RKO (cell line): ENCODE results near the gene BIN1.
A peak's percentile ranks its signal among the peaks of the same experiment; 100 is the strongest.

Experiments
- DNase-seq: peaks from one replicate; pipeline ENCODE4 v3.0.0-alpha.2; 2016; ENCODE audit warnings: low spot score

Gene BIN1

DNA sequence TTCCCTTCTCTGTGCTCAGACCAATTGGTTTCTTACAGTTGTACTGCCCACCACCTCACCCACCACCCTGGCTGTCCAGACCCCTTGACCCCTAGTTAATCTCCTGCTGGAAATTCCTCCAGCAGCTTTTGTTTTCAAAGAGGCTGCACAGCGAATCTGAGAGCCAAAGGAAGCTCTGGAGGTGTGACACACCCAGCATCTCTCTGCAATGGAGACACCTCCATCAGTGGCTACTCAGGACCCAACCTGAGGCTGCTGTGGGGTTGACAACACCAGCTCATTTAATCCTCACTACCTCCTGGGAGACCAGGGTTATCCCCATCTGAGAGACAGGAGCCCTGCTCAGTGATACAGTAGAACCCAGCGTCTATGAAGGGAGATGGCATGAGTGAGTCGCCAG, 86.4 kb downstream of the BIN1 start:
- DNase-seq: no peak

DNA sequence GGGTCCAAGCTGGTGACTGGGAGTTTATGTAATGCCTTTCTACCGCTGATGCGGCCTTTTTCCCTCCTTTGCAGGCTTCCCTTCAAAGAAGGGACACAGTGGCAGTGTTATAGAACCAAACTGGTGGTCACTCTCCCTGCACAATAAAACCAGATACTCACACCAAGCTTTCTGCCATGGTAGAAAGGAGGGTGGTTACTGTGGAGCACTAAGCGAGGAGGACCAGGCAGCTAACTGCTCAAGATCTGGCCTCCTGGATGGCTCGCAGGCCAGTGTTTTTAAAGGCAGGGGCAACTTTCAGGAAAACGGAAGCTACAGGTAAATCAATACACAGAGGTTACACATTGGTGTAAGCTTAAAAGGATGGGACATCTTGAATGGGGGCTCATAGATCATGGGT, 89.4 kb downstream of the BIN1 start:
- no peak for DNase-seq

DNA sequence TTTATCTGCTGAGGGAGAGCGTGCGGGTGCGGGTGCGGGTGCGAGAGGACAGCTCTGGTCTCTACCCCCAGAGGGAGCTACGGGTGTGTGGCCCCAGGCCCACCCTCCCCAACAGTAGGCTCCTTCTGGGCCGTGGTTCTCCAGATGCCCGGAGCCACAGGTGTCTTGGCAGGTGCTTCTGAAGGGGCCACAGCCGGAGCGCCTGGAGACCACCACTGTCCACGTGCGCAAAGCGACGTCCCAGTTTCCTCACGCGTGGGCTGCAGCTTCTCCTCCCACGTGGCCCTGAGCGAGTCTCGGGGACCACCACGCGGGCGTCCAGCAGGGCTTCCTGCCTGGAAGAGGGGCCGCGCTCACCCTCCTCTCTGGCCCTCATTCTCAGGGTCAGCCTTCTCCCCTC, 90.6 kb downstream of the BIN1 start:
- no peak for DNase-seq

DNA sequence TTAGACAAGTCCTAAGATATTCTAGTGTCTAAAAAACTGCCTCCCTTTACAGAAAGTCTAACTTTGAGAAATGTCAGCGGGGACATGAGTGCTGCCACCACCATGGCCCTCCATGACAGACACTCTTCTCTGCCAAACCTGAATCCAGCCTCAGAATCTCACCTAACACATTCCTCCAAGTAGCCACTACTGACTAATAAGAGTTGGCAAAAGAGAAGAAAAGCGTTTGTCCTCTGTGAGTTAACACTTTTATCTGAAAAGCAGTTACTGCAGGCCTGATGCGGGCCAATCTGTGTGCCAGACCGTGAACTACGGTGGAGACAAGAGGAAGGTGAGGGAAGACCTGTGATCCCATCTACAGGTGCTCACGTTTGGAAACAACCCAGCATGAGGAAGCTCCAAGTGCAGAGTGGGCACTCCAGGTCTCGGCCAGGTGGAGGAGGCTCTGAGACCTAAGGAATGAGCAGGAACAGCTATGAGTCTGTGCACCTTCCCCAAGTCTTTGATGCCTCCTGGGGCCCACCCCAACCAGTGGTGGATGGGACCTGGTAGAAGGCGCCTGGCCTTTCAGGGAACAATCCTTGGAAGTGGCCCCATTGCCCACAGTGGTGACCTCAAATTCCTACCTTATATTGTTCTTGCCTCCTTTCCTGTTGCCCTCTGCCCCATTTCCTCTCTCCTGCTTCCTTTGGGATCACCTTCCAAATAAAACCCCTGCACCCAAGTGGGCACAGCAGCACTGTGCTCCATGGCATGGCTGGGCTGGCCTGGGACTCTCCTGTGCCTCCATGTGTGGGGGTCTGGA, 91.6 kb downstream of the BIN1 start:
- DNase-seq: no peak

DNA sequence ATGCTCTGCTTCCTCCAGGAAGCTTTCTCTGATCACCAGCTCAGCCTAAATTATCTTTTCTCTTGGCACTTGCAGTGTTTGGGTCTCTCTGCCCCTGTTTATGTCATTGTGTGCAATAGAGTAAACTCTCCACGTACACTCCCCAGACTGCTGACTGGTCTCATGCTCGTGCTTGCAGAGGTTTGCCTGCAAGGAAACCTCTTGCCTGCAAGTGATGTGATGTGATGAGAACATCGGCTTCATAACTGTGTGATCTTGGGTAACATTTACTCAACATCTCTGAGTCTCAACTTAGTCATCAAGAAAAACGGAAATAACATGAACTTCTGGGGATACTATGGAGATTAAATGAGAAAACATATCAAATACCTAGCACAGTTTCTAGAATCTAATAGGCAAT, 92.3 kb downstream of the BIN1 start:
- peak; percentile 82 for DNase-seq

DNA sequence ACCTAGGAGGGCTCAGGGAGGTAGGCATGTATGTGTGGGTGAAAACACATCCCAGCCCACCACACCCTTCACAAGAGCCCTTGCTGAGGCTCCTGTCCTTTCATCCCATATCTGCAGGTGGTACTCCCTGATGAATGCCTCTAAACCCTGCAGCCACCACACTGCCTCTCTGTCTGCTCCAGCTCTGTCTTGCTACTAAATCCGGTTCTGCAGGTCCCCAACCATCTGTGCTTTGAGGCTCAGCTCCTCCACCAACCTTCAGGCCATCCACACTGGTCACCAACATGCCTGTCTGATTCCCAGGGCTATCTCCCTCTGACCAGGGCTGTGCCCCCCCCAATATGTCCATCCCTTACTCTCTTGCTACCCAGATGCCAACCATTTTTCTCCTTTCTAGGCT, 92.7 kb downstream of the BIN1 start:
- no peak for DNase-seq

DNA sequence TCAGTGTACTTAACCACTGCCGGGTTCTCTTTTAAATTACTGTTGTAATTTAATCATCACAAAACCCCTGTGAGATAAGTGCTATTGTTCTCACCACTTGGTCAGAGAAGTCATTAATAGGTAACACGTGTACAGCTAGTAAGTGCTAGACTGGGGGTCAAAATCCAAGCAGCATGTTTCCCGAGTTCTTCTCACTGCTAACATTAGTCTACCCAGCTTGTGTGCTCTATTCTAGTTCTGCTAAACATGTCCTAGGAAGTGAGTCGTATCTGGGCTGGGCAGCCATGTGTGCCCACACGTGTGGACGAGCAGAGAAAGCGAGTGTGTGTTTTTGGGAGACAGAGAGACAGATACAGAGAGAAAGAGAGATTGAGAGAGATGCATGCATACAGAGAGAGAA, 94.1 kb downstream of the BIN1 start:
- no peak for DNase-seq

DNA sequence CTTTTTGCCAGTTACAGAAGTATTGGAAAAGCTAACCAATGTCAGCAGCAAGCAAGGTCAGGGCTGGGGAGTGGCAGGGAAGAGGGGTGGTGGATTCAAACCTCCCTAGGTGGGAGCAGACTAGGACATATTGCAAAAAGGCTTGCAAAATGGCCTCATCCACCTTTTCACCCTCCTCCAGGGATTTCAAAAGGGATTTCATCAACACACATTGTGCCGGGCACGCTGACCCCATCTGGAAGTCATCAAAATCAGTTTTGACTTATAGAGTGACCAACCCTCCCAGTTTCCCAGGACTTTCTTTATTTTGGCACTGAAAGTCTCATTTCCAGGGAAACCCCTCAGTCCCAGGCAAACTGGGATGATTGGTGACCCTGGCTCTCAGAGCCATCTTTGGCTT, 94.7 kb downstream of the BIN1 start:
- DNase-seq: no peak

DNA sequence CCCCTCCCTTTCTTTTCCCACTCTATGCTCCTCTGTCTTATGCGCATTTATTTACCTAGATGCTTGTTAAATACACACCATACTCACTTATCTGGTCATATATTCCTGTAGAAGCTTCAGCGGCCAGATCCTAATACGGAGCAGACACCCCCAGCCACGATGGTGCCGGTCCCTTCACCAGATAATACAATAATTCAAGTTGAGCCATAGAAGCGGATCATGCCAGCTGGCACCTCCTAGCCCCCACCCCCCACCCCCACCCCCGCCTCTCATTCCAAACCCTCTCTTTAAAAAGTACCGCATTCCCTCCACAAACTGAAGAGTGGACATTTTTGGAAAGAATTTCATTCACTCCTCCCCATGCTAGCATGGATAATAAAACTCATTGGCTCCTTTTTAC, 95.2 kb downstream of the BIN1 start:
- no peak for DNase-seq

DNA sequence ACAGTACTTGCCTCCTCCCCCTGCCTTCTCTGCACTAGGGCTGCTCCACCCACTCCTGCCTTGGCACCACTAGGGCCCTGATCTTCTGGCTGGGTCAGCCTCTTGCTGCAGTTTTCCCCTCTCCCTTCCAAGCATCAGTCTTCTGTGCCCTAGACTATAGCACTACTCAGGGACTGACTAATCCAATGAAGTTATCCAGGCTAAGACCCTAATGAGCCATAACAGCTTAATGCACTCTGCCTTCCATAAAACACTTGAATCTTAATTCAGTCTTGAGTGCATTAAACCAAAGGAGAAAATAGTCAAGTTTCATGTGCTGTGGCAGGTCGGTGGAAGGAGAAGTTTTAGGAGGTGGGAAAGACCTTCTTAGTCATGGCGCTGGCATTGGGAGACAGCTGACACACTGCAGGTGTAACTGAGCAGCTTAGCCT, 95.7 kb downstream of the BIN1 start:
- DNase-seq: no peak

DNA sequence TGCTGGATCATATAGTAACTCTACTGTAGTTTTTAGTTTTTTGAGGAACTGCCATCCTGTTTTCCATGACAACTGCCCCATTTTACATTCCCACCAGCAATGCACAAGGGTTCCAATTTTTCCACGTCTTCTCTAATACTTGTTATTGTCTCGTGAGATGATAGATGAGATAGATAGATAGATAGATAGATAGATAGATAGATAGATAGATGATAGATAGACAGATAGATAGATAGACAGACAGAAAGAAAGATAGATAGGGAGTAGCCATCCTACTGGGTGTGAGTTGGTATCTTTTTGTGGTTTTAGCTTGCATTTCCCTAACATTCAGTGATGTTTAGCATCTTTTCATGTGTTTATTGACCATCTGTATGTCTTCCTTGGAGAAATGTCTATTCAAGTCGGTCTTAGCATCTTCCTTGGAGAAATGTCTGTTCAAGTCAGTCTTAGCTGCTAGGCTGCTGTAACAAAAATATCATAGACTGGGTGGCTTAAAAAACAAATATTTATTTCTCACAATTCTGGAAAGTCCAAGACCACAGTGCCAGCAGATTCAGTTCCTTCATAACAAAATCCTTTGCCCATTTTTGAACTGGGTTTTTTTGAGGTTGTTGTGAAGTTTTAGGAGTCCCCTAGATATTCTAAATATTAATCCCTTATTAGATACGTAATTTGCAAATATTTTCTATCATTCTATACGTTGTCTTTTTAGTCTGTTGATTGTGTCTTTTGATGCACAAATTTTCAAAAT, 98.5 kb downstream of the BIN1 start:
- DNase-seq: no peak

DNA sequence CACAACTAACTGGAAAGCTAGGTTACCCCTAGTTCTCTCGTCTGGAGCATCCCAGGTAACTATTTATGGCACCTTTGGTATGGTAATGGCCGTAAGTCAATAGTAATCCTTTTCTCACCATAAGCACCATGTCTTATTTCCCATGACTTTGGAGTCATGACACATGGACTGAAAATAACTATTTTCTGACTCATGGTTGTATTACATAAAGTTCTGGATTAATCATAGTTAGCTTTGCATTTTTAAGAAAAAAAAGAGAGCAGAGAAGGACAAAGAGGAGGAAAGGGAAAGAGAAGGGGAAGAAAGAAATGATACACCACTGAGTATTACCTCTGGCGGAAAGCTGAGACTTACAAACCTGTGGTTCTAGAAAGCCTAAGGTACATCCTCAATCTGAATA, 99.3 kb downstream of the BIN1 start:
- peak; percentile 77 for DNase-seq

DNA sequence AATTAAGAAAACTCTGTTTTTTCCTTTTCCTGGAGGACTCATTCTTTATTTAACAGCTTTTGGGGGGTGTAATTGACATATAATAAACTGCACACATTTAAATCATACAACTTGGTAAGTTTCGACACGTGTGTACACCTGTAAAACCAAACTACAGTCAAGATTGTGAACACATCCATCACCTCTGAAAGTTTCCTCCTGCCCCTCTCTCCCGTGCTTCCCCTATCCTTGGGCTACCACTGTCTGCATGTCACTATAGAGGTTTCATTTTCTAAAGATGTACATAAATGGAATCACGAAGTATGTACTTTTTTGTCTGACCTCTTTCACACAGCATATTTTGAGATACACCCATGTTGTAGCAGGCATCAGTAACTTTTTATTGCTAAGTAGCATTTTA, 100.0 kb downstream of the BIN1 start:
- no peak for DNase-seq

DNA sequence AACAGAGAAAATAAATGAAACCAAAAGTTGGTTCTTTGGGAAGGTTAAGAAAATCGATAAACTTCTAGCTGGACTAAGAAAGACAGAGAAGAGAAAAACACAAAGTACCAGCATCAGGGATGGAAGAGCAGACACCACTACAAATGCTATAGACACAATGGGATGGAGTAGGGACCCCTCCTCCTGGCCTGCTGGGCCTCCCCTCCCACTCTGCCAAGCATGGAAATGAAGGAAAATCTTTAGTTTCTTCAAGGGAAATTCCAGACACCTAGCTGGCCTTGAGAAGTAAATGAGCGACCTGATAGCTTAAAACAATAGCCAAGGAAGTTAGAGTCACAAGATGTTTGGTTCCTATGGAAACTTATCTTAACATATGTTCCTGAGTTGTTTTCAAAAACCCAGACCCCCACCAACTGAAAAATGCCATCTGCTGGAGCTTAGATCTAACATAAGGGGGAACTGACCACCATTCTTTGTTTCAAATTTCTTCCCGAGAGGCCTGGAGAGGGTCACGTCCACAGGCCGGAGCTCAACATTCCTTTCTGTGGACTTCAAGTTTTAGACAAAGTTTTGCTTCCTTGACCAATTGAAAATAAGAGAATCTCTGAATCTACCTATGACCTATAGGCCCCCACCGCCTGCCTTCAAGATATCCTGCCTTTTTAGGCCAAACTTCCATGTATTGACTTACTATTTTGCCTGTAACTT, 101.9 kb downstream of the BIN1 start:
- no peak for DNase-seq

DNA sequence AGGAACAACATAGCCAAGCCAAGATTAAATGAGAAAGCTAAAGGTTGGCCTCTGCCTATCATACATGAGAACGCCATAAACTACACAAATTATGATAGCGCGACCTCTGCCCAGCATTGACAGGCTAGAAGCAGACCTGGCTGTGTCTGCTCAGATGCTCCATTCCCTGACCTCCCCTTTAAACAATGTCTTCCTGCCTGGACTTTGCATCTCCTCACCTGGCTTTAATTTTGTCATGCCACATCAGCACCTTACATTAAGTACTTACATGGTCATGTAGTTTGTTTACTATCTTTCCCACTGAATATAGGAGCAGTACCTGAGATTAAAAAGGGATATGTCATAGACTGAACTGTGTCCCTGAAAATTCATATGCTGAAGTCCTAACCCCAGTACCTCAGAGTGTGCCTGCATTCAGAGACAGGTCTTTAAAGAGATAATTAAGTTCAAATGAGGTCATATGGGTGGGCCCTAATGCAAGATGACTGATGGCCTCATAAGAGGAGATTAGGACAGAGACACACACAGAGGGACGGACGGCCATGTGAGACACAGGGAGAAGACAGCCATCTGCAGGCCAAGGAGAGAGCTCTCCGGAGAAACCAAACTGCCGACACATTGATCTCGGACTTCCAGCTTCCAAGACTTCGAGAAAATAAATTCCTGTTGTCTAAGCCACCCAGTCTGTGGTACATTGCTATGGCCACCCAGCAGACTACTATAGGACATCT, 103.7 kb downstream of the BIN1 start:
- DNase-seq: no peak

DNA sequence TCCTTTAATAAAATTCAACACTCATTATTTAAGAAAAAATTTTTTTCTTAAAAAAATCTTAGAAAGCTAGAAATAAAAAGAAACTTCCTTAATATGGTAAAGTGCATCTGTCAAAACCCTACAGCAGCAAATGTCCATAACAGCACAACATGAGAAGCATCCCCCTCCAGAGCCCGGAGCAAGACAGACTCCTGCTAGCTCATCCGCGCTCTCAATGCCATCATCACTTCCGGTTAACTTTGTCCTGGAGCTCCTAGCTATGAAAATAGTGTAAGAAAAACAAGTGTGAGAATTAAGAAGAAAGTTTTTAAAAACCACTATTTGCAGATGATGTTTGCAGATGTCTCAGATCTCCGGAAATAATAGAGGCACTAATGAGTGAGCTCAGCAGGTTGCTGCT, 105.2 kb downstream of the BIN1 start:
- DNase-seq: no peak

DNA sequence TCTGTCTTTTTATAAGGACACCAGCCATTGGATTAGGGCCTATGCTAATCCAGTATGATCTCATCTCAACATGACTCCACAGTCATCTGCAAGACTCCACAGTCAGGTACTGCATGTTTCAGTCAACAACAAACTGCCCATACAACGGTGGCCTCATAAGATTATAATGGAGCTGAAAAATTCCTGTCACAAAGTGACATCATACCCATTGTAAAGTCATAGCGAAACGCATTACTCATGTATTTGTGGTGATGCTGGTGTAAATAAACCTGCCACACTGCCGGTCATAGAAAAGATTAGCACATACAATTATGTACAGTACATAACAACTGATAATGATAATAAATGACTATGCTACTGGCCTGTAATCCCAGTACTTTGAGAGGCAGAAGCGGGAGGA, 106.0 kb downstream of the BIN1 start:
- DNase-seq: peak; percentile 14

DNA sequence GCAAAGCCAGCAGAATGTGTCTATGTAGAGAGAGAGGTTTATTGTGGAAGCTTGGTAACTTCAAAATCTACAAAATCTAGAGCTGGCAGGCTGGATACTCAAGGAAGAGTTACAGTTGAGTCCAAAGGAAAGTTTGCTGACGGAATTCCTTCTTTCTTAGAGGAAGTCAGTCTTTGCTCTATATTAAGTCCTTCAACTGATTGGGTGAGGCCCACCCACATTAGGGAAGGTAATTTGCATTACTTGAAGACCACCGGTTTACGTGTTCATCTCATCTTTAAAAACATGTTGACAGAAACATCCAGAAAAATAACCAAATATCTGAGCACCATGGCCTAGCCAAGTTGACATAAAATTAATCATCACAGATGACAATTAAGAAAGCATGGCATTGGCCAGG, 106.8 kb downstream of the BIN1 start:
- DNase-seq: no peak

DNA sequence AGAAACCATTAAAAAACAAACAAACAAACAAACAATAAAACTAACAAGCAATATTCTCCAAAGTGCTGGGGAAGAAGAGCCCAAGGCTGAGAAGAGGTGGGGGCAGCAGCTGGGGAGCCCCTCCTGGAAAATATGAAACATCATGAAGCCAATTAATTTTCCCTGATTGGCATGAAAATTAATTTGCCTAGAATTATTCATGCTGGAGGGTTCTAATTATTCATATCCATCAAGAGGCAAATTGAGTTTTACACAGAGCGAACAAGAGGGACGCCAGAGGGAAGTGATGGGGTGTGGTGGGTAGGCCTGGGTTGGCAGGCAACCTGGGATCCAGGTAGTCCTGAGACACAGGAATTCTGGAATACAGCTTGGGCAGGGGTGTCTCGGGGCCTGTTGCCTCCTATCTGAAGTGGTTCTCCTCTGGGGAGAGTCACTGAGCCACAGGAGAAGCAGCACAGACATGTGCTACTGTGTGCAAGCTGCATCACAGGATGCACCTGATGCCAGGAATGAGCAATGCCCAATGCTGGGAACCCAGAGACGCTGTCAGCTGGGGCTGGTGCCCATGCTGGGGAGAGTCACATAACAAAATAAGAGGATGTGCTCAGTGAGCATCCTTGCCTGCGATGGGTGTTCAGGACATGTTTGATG, 107.7 kb downstream of the BIN1 start:
- no peak for DNase-seq

DNA sequence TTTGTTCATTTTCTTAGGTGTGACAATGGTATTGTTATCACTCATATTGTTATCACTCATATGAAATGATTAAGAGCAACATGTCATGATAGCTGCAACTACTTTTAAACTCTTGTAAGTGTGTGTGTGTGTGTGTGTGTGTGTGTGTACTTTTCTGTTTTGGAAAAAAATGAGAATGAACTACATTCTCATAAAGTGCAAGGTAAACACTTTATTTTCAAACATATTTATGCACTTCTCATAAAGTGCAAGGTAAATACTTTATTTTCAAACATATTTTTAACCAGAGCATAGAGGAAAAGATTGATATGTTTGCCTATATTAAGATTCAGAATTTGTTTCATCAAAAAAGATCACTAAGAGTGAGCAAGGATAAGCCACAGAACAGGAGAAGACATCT, 108.5 kb downstream of the BIN1 start:
- no peak for DNase-seq
